Liver (tissue), 9 donors: Measurements from ENCODE around the gene MPPED2. TPM values are rescaled to one million over a fixed set of nuclear protein-coding genes. Genes with fewer than 3 reads are reported as not detected.

Source experiments
- DNase-seq: peaks from one replicate; pipeline ENCODE4 v3.0.0-alpha.2; 2017; ENCODE audit warnings: low spot score
- H3K27ac ChIP-seq, 2 donors: one replicate each; pipeline ENCODE4 v1.7.0; 2013; ENCODE audit warnings: inconsistent platforms in 2 of 2, low read length in 2 of 2, control low read depth in 1 of 2, low read depth in 1 of 2, mild to moderate bottlenecking in 1 of 2
- H3K27me3 ChIP-seq, 4 donors: one replicate each; pipeline versions ENCODE4 v1.6.1 to v1.7.0; 2013; ENCODE audit warnings: low read length in 3 of 4, inconsistent platforms in 1 of 4, mild to moderate bottlenecking in 1 of 4, moderate library complexity in 1 of 4; ENCODE audit not compliant: control insufficient read depth in 4 of 4, insufficient read depth in 4 of 4
- H3K36me3 ChIP-seq, 4 donors: one replicate each; pipeline versions ENCODE4 v1.6.1 to v1.7.0; 2013; ENCODE audit warnings: low read length in 3 of 4, mild to moderate bottlenecking in 3 of 4, low read depth in 1 of 4, moderate library complexity in 1 of 4; ENCODE audit not compliant: control insufficient read depth in 4 of 4, insufficient read depth in 3 of 4
- H3K4me1 ChIP-seq, 4 donors: one replicate each; pipeline versions ENCODE4 v1.6.1 to v1.7.0; 2013; ENCODE audit warnings: low read length in 3 of 4, mild to moderate bottlenecking in 3 of 4, moderate library complexity in 1 of 4; ENCODE audit not compliant: control insufficient read depth in 4 of 4, insufficient read depth in 4 of 4
- H3K4me3 ChIP-seq, 3 donors: one replicate each; pipeline versions ENCODE4 v1.6.1 to v1.7.0; 2013; ENCODE audit warnings: low read length in 3 of 3, control low read depth in 1 of 3, low read depth in 1 of 3, mild to moderate bottlenecking in 1 of 3
- H3K9ac ChIP-seq, 2 donors: one replicate each; pipeline ENCODE4 v1.7.0; 2013; ENCODE audit warnings: low read length in 2 of 2, mild to moderate bottlenecking in 2 of 2, moderate library complexity in 2 of 2, control low read depth in 1 of 2, low read depth in 1 of 2
- H3K9me3 ChIP-seq, 4 donors: one replicate each; pipeline versions ENCODE4 v1.6.1 to v1.7.0; 2013; ENCODE audit warnings: low read length in 3 of 4; ENCODE audit not compliant: control insufficient read depth in 4 of 4
- ATF3 ChIP-seq: IDR thresholded peaks from 2 replicates; pipeline ENCODE4 v1.6.1; 2016; ENCODE audit warnings: antibody characterized with exemption
- CTCF ChIP-seq: fragments of 150-350 bp; IDR thresholded peaks from 2 replicates; pipeline ENCODE4 v1.5.1; 2017; ENCODE audit warnings: improper control_type of control experiment, low read depth, low read length; ENCODE audit not compliant: missing input control
- EGR1 ChIP-seq, 2 donors: IDR thresholded peaks; 2 replicates each; pipeline ENCODE4 v1.6.1; 2016 to 2018; ENCODE audit warnings: antibody characterized with exemption in 2 of 2, low read depth in 2 of 2
- FOXA2 ChIP-seq: IDR thresholded peaks from 2 replicates; pipeline ENCODE4 v1.6.1; 2016; ENCODE audit warnings: antibody characterized with exemption
- GABPA ChIP-seq, 2 donors: IDR thresholded peaks in 1 of 2; conservative IDR thresholded peaks in 1 of 2; 2 replicates each; pipeline ENCODE4 v1.6.1; 2016; ENCODE audit warnings: antibody characterized with exemption in 2 of 2, mild to moderate bottlenecking in 1 of 2, moderate library complexity in 1 of 2
- HNF4A ChIP-seq, 2 donors: conservative IDR thresholded peaks; 2 replicates each; pipeline ENCODE4 v1.6.1; 2016; ENCODE audit warnings: antibody characterized with exemption in 2 of 2, mild to moderate bottlenecking in 2 of 2
- HNF4G ChIP-seq: IDR thresholded peaks from 2 replicates; pipeline ENCODE4 v1.6.1; 2016; ENCODE audit warnings: antibody characterized with exemption
- JUND ChIP-seq, 2 donors: IDR thresholded peaks; 2 replicates each; pipeline ENCODE4 v1.6.1; 2016; ENCODE audit warnings: antibody characterized with exemption in 2 of 2
- MAX ChIP-seq: IDR thresholded peaks from 2 replicates; pipeline ENCODE4 v1.6.1; 2016; ENCODE audit warnings: antibody characterized with exemption
- NR2F2 ChIP-seq: IDR thresholded peaks from 2 replicates; pipeline ENCODE4 v1.6.1; 2016; ENCODE audit warnings: antibody characterized with exemption
- RAD21 ChIP-seq, 2 donors: IDR thresholded peaks; 2 replicates each; pipeline ENCODE4 v1.6.1; 2016; ENCODE audit warnings: antibody characterized with exemption in 2 of 2, mild to moderate bottlenecking in 2 of 2
- REST ChIP-seq: IDR thresholded peaks from 2 replicates; pipeline ENCODE4 v1.6.1; 2016; ENCODE audit warnings: antibody characterized with exemption, mild to moderate bottlenecking
- RXRA ChIP-seq, 2 donors: IDR thresholded peaks; 2 replicates each; pipeline ENCODE4 v1.6.1; 2017 to 2018; ENCODE audit warnings: antibody characterized with exemption in 2 of 2, mild to moderate bottlenecking in 1 of 2
- SP1 ChIP-seq: IDR thresholded peaks from 2 replicates; pipeline ENCODE4 v1.6.1; 2018; ENCODE audit warnings: antibody characterized with exemption, mild to moderate bottlenecking
- TAF1 ChIP-seq: conservative IDR thresholded peaks from 2 replicates; pipeline ENCODE4 v1.6.1; 2016; ENCODE audit warnings: antibody characterized with exemption, mild to moderate bottlenecking
- YY1 ChIP-seq: IDR thresholded peaks from 2 replicates; pipeline ENCODE4 v1.6.1; 2016; ENCODE audit warnings: antibody characterized with exemption, mild to moderate bottlenecking
- ZBTB33 ChIP-seq: IDR thresholded peaks from 2 replicates; pipeline ENCODE4 v1.6.1; 2016; ENCODE audit warnings: antibody characterized with exemption
- WGBS: extraction: QIAGEN DNeasy Blood & Tissue Kit; methylation state at CpG from one replicate; pipeline ENCODE4 v1.1.7; 2013; 5-methylcytosine and 5-hydroxymethylcytosine counted together
- polyA plus RNA-seq, 2 donors: library from polyadenylated mRNA; stranded (reverse) in 1 of 2; unstranded in 1 of 2; fragments of 200-250 nt in 1 of 2; fragments of >200 nt in 1 of 2; fragmentation: Nextera tagmentation in 1 of 2; extraction: Ambion mirVana in 1 of 2; gene quantifications; one replicate each; pipeline versions ENCODE4 v1.2.1 to v1.2.3, GENCODE V29; 2013 to 2015
- total RNA-seq, 2 donors: library from RNA; depleted of rRNA; stranded (reverse); fragments of >200 nt; gene quantifications; one replicate each; pipeline ENCODE4 v1.2.3, GENCODE V29; 2014
- donor health status: healthy.
- donor health status: healthy.
- donor health status: healthy.
- donor health status: healthy.
- donor health status: healthy.

Gene MPPED2
- total and polyA plus RNA-seq, 4 donors = 0.22 to 1.6 (median 0.47) TPM

- no peak for TF ChIP-seq GABPA (IDR thresholded peaks at IDR 0.05 in 1 of 2, conservative IDR thresholded peaks at IDR 0.05 in 1 of 2)
- WGBS = 85% methylated on average over 13 of the region's 13 CpGs
- Histone ChIP-seq H3K9ac (no peak overlapping the region), H3K4me1 (no peaks in the 10 kb centered on the region), H3K27me3 (no peaks in the 10 kb centered on the region), H3K36me3 (no peaks in the 10 kb centered on the region), H3K9me3 (no peaks in the 10 kb centered on the region), H3K4me3 (no peak overlapping the region), H3K27ac (no peak overlapping the region)
- DNase-seq = no peak
Measured at GRCh38 chr11:30406978-30407762, 179.0 kb downstream of the MPPED2 start.

- H3K27ac ChIP-seq = no peak overlapping the region
- no peak overlapping the region for H3K4me3 ChIP-seq
- no peaks in the 10 kb centered on the region for H3K9me3 ChIP-seq
- no peaks in the 10 kb centered on the region for H3K27me3 ChIP-seq
- 67% methylated on average over 3 of the region's 3 CpGs for WGBS
- no peaks in the 10 kb centered on the region for H3K36me3 ChIP-seq
- no peak for DNase-seq
- TF ChIP-seq HNF4A (conservative IDR thresholded peaks at IDR 0.05) (no peak), NR2F2 (no peak), JUND (IDR thresholded peaks at IDR 0.05) (no peak), YY1 (no peak), ZBTB33 (no peak), CTCF (no peak), REST (no peak), FOXA2 (no peak), GABPA (IDR thresholded peaks at IDR 0.05 in 1 of 2, conservative IDR thresholded peaks at IDR 0.05 in 1 of 2) (no peak), HNF4G (no peak), RAD21 (IDR thresholded peaks at IDR 0.05) (no peak), TAF1 (no peak), ATF3 (no peak), EGR1 (IDR thresholded peaks at IDR 0.05; ENCODE audit: low read depth in 2 of 2) (no peak), MAX (no peak), SP1 (no peak), RXRA (IDR thresholded peaks at IDR 0.05) (no peak)
- no peak overlapping the region for H3K9ac ChIP-seq
- H3K4me1 ChIP-seq = no peaks in the 10 kb centered on the region
Measured at GRCh38 chr11:30405385-30405784, 180.8 kb downstream of the MPPED2 start.
